H9 (cell line): ENCODE data around the gene TP53BP2. TPM values are rescaled to one million over a fixed set of nuclear protein-coding genes. Genes with fewer than 3 reads are reported as not detected.
"Not testable (repeated sequence)": the region's sequence is repeated elsewhere in the genome, so short reads cannot be mapped to it uniquely, and the experiment has no call there.

Experiments
- DNase-seq: peaks from one replicate; pipeline ENCODE4 v3.0.0-alpha.2; 2017
- H2AFZ ChIP-seq: one replicate; pipeline ENCODE4 v1.6.1; 2013; ENCODE audit warnings: mild to moderate bottlenecking, low read length, control low read depth, moderate library complexity
- H2AK5ac ChIP-seq: 2 replicates; pipeline ENCODE4 v1.6.1; 2013; ENCODE audit warnings: low read length, control low read depth, mixed read lengths; ENCODE audit not compliant: insufficient read length
- H2BK120ac ChIP-seq: one replicate; pipeline ENCODE4 v1.6.1; 2013; ENCODE audit warnings: low read depth, mild to moderate bottlenecking, low read length, control low read depth, inconsistent platforms; ENCODE audit not compliant: poor library complexity, severe bottlenecking
- H2BK12ac ChIP-seq: 2 replicates; pipeline ENCODE4 v1.6.1; 2013; ENCODE audit warnings: low read length, control low read depth, mixed read lengths, low read depth; ENCODE audit not compliant: insufficient read length
- H2BK15ac ChIP-seq: 2 replicates; pipeline ENCODE4 v1.6.1; 2013; ENCODE audit warnings: low read depth, low read length, control low read depth
- H2BK20ac ChIP-seq: one replicate; pipeline ENCODE4 v1.6.1; 2013; ENCODE audit warnings: low read depth, mild to moderate bottlenecking, low read length, control low read depth, inconsistent platforms; ENCODE audit not compliant: poor library complexity, severe bottlenecking
- H2BK5ac ChIP-seq: 2 replicates; pipeline ENCODE4 v1.6.1; 2013; ENCODE audit warnings: low read length, control low read depth, mixed read lengths; ENCODE audit not compliant: insufficient read length
- H3K14ac ChIP-seq: 2 replicates; pipeline ENCODE4 v1.6.1; 2013; ENCODE audit warnings: low read length, control low read depth; ENCODE audit not compliant: insufficient read depth
- H3K18ac ChIP-seq: 2 replicates; pipeline ENCODE4 v1.6.1; 2013; ENCODE audit warnings: low read depth, mild to moderate bottlenecking, mixed read lengths, low read length, control low read depth; ENCODE audit not compliant: insufficient read length
- H3K23ac ChIP-seq: 2 replicates; pipeline ENCODE4 v1.6.1; 2013; ENCODE audit warnings: low read length, control low read depth, mixed read lengths, low read depth; ENCODE audit not compliant: insufficient read length
- H3K23me2 ChIP-seq: 2 replicates; pipeline ENCODE4 v1.6.1; 2013; ENCODE audit warnings: low read depth, mild to moderate bottlenecking, mixed read lengths, low read length, control low read depth; ENCODE audit not compliant: insufficient read length, poor library complexity, severe bottlenecking
- H3K27ac ChIP-seq: 2 replicates; pipeline ENCODE4 v1.5.1; 2013; ENCODE audit warnings: low read length, control low read depth, mixed read lengths, low read depth; ENCODE audit not compliant: insufficient read length
- H3K27me3 ChIP-seq: 2 replicates; pipeline ENCODE4 v1.6.1; 2013; ENCODE audit warnings: low read length, control low read depth, inconsistent platforms; ENCODE audit not compliant: insufficient read depth
- H3K4ac ChIP-seq: 2 replicates; pipeline ENCODE4 v1.6.1; 2013; ENCODE audit warnings: low read depth, mild to moderate bottlenecking, control low read depth, inconsistent platforms, low read length, moderate library complexity
- H3K4me1 ChIP-seq: 2 replicates; pipeline ENCODE4 v1.6.1; 2013; ENCODE audit warnings: low read length, control low read depth, inconsistent platforms; ENCODE audit not compliant: insufficient read depth
- H3K4me2 ChIP-seq: 2 replicates; pipeline ENCODE4 v1.6.1; 2013; ENCODE audit warnings: low read length, control low read depth, mixed read lengths; ENCODE audit not compliant: insufficient read length, insufficient read depth
- H3K56ac ChIP-seq: 2 replicates; pipeline ENCODE4 v1.6.1; 2013; ENCODE audit warnings: low read depth, mild to moderate bottlenecking, mixed read lengths, low read length, control low read depth; ENCODE audit not compliant: insufficient read length
- H3K79me1 ChIP-seq: 2 replicates; pipeline ENCODE4 v1.6.1; 2013; ENCODE audit warnings: low read depth, mild to moderate bottlenecking, moderate library complexity, low read length, control low read depth, inconsistent platforms; ENCODE audit not compliant: insufficient read depth, poor library complexity, severe bottlenecking
- H3K79me2 ChIP-seq: 2 replicates; pipeline ENCODE4 v1.6.1; 2013; ENCODE audit warnings: low read length, control low read depth, inconsistent platforms; ENCODE audit not compliant: insufficient read depth
- H3K9ac ChIP-seq: 2 replicates; pipeline ENCODE4 v1.6.1; 2013; ENCODE audit warnings: low read length, control low read depth, mixed read lengths; ENCODE audit not compliant: insufficient read length; ENCODE audit errors: extremely low read depth
- H3K9me3 ChIP-seq: one replicate; pipeline ENCODE4 v1.6.1; 2013; ENCODE audit warnings: low read depth, low read length, inconsistent platforms; ENCODE audit not compliant: control insufficient read depth
- H3T11ph ChIP-seq: one replicate; pipeline ENCODE4 v1.6.1; 2013; ENCODE audit warnings: mild to moderate bottlenecking, low read length, control low read depth, inconsistent platforms
- H4K20me1 ChIP-seq: one replicate; pipeline ENCODE4 v1.6.1; 2013; ENCODE audit not compliant: control insufficient read depth, insufficient read length, insufficient read depth
- H4K5ac ChIP-seq: 2 replicates; pipeline ENCODE4 v1.6.1; 2013; ENCODE audit warnings: low read depth, mild to moderate bottlenecking, mixed read lengths, low read length, control low read depth; ENCODE audit not compliant: insufficient read length
- H4K8ac ChIP-seq: replicated peaks from 2 replicates; pipeline ENCODE4 v1.6.1; 2013; ENCODE audit warnings: low read length, control low read depth, mixed read lengths, low read depth; ENCODE audit not compliant: insufficient read length
- H4K91ac ChIP-seq: 2 replicates; pipeline ENCODE4 v1.6.1; 2013; ENCODE audit warnings: low read depth, mild to moderate bottlenecking, moderate library complexity, mixed read lengths, low read length, control low read depth; ENCODE audit not compliant: insufficient read length
- H3K27ac Mint-ChIP-seq, 3 experiments: 2 replicates in 2 of 3; 3 replicates in 1 of 3; pipeline ENCODE4 v1.8.0; 2020 to 2021; ENCODE audit warnings: mixed read lengths in 3 of 3, mild to moderate bottlenecking in 1 of 3, moderate library complexity in 1 of 3
- H3K27me3 Mint-ChIP-seq: 2 replicates; pipeline ENCODE4 v1.8.0; 2021; ENCODE audit warnings: low read depth, mild to moderate bottlenecking, moderate library complexity, mixed read lengths
- H3K36me3 Mint-ChIP-seq, 3 experiments: 2 replicates in 2 of 3; 3 replicates in 1 of 3; pipeline ENCODE4 v1.8.0; 2020 to 2021; ENCODE audit warnings: low read depth in 3 of 3, mixed read lengths in 3 of 3; ENCODE audit not compliant: insufficient read depth in 1 of 3
- H3K4me1 Mint-ChIP-seq, 2 experiments: 2 replicates each; pipeline ENCODE4 v1.8.0; 2020; ENCODE audit warnings: mixed read lengths in 2 of 2
- H3K4me3 Mint-ChIP-seq, 2 experiments: 2 replicates in 1 of 2; 3 replicates in 1 of 2; pipeline ENCODE4 v1.8.0; 2020 to 2021; ENCODE audit warnings: mild to moderate bottlenecking in 2 of 2, mixed read lengths in 2 of 2, moderate library complexity in 1 of 2
- H3K9me3 Mint-ChIP-seq, 2 experiments: 2 replicates in 1 of 2; 3 replicates in 1 of 2; pipeline ENCODE4 v1.8.0; 2020; ENCODE audit warnings: mild to moderate bottlenecking in 2 of 2, mixed read lengths in 2 of 2, moderate library complexity in 1 of 2
- WGBS: extraction: QIAGEN DNeasy Blood & Tissue Kit; methylation state at CpG from one replicate; pipeline ENCODE4 v1.1.7; 2013; ENCODE audit warnings: missing lambda C conversion rate, low lambda C conversion rate, mixed read lengths; ENCODE audit not compliant: insufficient read length; ENCODE audit errors: extremely low coverage; 5-methylcytosine and 5-hydroxymethylcytosine counted together
- total RNA-seq: library from RNA; stranded (reverse); gene quantifications from 2 replicates; pipeline ENCODE4 v1.2.1, GENCODE V29; 2021
- TF ChIP-seq, protein P1 (sequence below): fragments of 200-600 bp; sonication (generic); conservative IDR thresholded peaks from 3 replicates; pipeline ENCODE4 v1.8.0; 2021; ENCODE audit warnings: antibody characterized with exemption, mild to moderate bottlenecking

TP53BP2 gene
- total RNA-seq, 1 experiment from 2014 or later: 49.7 TPM

DNA sequence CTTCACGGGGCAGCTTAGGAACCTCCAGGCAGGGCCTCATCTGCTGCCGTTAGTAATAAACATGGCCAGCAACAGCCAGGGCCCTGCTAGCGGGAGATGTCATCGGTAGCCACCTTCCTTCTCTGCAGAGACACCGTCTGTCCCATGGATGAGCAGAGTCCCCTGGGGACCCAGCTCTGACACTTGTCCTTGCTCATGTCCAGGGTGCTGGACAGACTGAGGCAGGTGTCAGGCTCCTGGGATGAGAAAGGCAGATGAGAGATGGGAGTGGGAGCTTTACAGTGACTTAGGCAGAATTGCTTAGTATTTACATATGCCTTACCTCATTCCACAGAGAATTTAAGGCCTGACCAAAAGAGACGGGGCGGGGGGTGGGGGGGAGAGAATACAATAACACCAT lies 108.4 kb downstream of the TP53BP2 start:
- Histone ChIP-seq H4K20me1 (no peaks in the 10 kb centered on the region), H3K79me2 (no peaks in the 10 kb centered on the region), H2BK12ac (no peak overlapping the region), H3K27me3 (no peaks in the 10 kb centered on the region; the same call in 1 of the 2 replicates), H2BK15ac (no peak overlapping the region), H4K8ac (no peak overlapping the region), H3K4me1 (peaks cover 3% of the 10 kb centered on the region; the same call in 1 of the 2 replicates), H3K18ac (no peak overlapping the region), H2BK120ac (no peak overlapping the region), H3K56ac (no peak overlapping the region), H3K23me2 (no peaks in the 10 kb centered on the region), H2BK20ac (no peak overlapping the region), H3T11ph (no peak overlapping the region), H2AFZ (no peak overlapping the region), H4K5ac (no peak overlapping the region), H4K91ac (no peak overlapping the region), H2AK5ac (no peak overlapping the region), H3K4me2 (no peak overlapping the region), H3K79me1 (no peaks in the 10 kb centered on the region), H2BK5ac (no peak overlapping the region), H3K4ac (no peak overlapping the region), H3K9ac (no peak overlapping the region), H3K27ac (no peak overlapping the region), H3K23ac (no peak overlapping the region), H3K9me3 (no peaks in the 10 kb centered on the region), H3K14ac (0 out of 2 replicates have a peak overlapping the region, but pooled peaks have one; percentile 39)
- peaks cover 15% of the 10 kb centered on the region for H3K27me3 Mint-ChIP-seq
- peaks cover 0 to 9% (median 8%) of the 10 kb centered on the region in 3 experiments; a peak in 3 of 7 replicates for H3K36me3 Mint-ChIP-seq
- no peak overlapping the region for H3K4me3 Mint-ChIP-seq
- peaks cover 26 to 33% of the 10 kb centered on the region in 2 experiments for H3K4me1 Mint-ChIP-seq
- no peaks in the 10 kb centered on the region for H3K9me3 Mint-ChIP-seq
- no CpG with 5 or more reads among the region's 7 CpGs for WGBS
- no peak for DNase-seq
- H3K27ac Mint-ChIP-seq: no peak overlapping the region
- TF ChIP-seq, protein P1, sequence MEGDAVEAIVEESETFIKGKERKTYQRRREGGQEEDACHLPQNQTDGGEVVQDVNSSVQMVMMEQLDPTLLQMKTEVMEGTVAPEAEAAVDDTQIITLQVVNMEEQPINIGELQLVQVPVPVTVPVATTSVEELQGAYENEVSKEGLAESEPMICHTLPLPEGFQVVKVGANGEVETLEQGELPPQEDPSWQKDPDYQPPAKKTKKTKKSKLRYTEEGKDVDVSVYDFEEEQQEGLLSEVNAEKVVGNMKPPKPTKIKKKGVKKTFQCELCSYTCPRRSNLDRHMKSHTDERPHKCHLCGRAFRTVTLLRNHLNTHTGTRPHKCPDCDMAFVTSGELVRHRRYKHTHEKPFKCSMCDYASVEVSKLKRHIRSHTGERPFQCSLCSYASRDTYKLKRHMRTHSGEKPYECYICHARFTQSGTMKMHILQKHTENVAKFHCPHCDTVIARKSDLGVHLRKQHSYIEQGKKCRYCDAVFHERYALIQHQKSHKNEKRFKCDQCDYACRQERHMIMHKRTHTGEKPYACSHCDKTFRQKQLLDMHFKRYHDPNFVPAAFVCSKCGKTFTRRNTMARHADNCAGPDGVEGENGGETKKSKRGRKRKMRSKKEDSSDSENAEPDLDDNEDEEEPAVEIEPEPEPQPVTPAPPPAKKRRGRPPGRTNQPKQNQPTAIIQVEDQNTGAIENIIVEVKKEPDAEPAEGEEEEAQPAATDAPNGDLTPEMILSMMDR: no peak

DNA sequence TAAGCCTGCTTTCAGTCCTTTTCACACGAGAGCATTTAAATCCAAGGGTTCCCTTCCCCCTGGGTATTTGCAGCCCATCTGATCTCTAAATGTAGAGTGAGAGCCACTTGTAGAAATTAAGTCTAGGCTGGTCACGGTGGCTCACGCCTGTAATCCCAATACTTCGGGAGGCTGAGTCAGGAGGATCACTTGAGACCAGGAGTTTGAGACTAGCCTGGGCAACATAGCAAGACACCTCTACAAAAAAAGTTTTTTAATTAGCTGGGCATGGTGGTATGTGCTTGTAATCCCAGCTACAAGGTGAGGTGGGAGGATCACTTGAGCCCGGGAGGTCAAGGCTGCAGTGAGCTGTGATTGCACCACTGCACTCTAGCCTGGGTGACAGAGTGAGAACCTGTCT lies 109.1 kb downstream of the TP53BP2 start:
- H3K27me3 Mint-ChIP-seq: peaks cover 22% of the 10 kb centered on the region
- H3K9me3 ChIP-seq, H3K18ac ChIP-seq, H3K23ac ChIP-seq, H2BK12ac ChIP-seq, H2AFZ ChIP-seq, H3K56ac ChIP-seq, H3K27me3 ChIP-seq, H2BK15ac ChIP-seq, H4K20me1 ChIP-seq, H3K4me3 Mint-ChIP-seq, H3K27ac Mint-ChIP-seq, H3T11ph ChIP-seq, H2AK5ac ChIP-seq, H3K9ac ChIP-seq, H3K4ac ChIP-seq, DNase-seq, H4K91ac ChIP-seq, H4K8ac ChIP-seq, H2BK20ac ChIP-seq, H3K79me1 ChIP-seq, H2BK5ac ChIP-seq, H3K79me2 ChIP-seq, H2BK120ac ChIP-seq, H3K23me2 ChIP-seq, H3K27ac ChIP-seq, H4K5ac ChIP-seq, H3K4me2 ChIP-seq, H3K4me1 ChIP-seq, H3K14ac ChIP-seq, H3K9me3 Mint-ChIP-seq: not testable (repeated sequence)
- H3K36me3 Mint-ChIP-seq: peaks cover 0 to 11% (median 9%) of the 10 kb centered on the region in 3 experiments; a peak in 4 of 7 replicates
- peaks cover 29 to 38% of the 10 kb centered on the region in 2 experiments for H3K4me1 Mint-ChIP-seq
- no CpG with 5 or more reads among the region's 5 CpGs for WGBS
